Stimulated activated CD8-positive, alpha-beta memory T cell treated with anti-CD3 and anti-CD28 coated beads, Interleukin-4, amount 100 ng/mL, for 24 hours (primary cell): Measurements from ENCODE around the gene MYL5.
A peak's percentile ranks its signal among the peaks of the same experiment; 100 is the strongest.
"Not testable (repeated sequence)": the region's sequence is repeated elsewhere in the genome, so short reads cannot be mapped to it uniquely, and the experiment has no call there.

Source experiments
- DNase-seq: peaks from one replicate; pipeline ENCODE4 v3.0.0-alpha.2; 2020; ENCODE audit warnings: low read depth

MYL5 gene

GRCh38 chr4:687048-687970 lies 13.0 kb downstream of the MYL5 start:
- DNase-seq = no peak

- no peak for DNase-seq
These were observed 13.9 kb downstream of the MYL5 start for GRCh38 chr4:687971-688853.

GRCh38 chr4:688854-689681 lies 14.7 kb downstream of the MYL5 start, which contains the start of gene SLC49A3:
Gene SLC49A3 (minus strand): TSS chr4:689151. CDS start chr4:689127, 24 bp downstream.
- no peak for DNase-seq

- DNase-seq = no peak
These were observed 15.4 kb downstream of the MYL5 start for GRCh38 chr4:689723-690122.

- DNase-seq = no peak
These were observed 18.6 kb downstream of the MYL5 start for GRCh38 chr4:692771-693554.

- DNase-seq = not testable (repeated sequence)
These were observed 20.1 kb downstream of the MYL5 start for GRCh38 chr4:694341-694940.

- DNase-seq = no peak
These were observed 25.7 kb downstream of the MYL5 start for GRCh38 chr4:699816-700580.

- DNase-seq = no peak
These were observed 26.4 kb downstream of the MYL5 start for GRCh38 chr4:700587-701264.

- no peak for DNase-seq
These were observed 28.3 kb downstream of the MYL5 start for GRCh38 chr4:702618-703048.

GRCh38 chr4:703336-704197 lies 29.2 kb downstream of the MYL5 start:
- DNase-seq = no peak

- no peak for DNase-seq
These were observed 30.0 kb downstream of the MYL5 start for GRCh38 chr4:704198-704891.

- no peak for DNase-seq
These were observed 30.6 kb downstream of the MYL5 start for GRCh38 chr4:704971-705277.

GRCh38 chr4:705278-706082 lies 31.1 kb downstream of the MYL5 start, which contains the start of gene PCGF3:
Gene PCGF3 (plus strand): TSS chr4:705832. CDS start chr4:733681, 27,849 bp downstream.
- peak; percentile 95 for DNase-seq

- DNase-seq = not testable (repeated sequence)
These were observed 31.8 kb downstream of the MYL5 start for GRCh38 chr4:706083-706633.

GRCh38 chr4:706834-707598 lies 32.7 kb downstream of the MYL5 start:
- DNase-seq = no peak
